ENCODE measurements around the gene PDIA2. TPM values are rescaled to one million over a fixed set of nuclear protein-coding genes. Genes with fewer than 3 reads are reported as not detected.

Gene PDIA2
- total and polyA plus RNA-seq, 9 donors, result 0.46 to 1.8 (median 0.63) TPM

GRCh38 chr16:280005-280460 lies 2.9 kb upstream of the PDIA2 start:
- Histone ChIP-seq H3K36me3 (ENCODE audit: control insufficient read depth, insufficient read depth, low read length) (no peaks in the 10 kb centered on the region), H3K27ac (ENCODE audit: low read length) (no peak overlapping the region), H3K4me1 (ENCODE audit: control insufficient read depth, insufficient read depth, low read length) (peaks cover 24% of the 10 kb centered on the region), H3K27me3 (ENCODE audit: control insufficient read depth, insufficient read depth, low read length) (peaks cover 59% of the 10 kb centered on the region), H3K4me3 (ENCODE audit: low read length) (no peak overlapping the region), H3K9me3 (replicated peaks; ENCODE audit: control insufficient read depth, low read depth, low read length) (no peaks in the 10 kb centered on the region)
- 3% methylated on average over 45 of the region's 47 CpGs for WGBS (ENCODE audit: insufficient coverage)
- DNase-seq, result no peak

DNA sequence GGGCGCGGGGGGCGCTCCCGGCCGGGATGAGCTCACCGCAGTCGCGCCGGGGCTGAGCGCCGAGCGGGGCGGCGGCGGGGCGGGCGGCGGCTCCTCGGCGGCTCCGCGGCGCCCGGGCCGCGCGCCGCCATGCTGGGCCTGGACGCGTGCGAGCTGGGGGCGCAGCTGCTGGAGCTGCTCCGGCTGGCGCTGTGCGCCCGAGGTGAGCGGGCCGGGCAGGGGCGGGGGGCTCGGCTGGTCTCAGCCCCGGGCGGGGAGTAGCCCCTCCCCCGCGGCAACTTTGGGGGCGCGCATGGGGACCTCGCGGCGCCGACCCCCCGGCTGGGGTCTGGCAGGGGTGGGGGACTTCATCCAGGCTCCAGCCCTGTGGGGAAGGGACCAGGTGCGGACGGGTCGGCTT lies 2.4 kb upstream of the PDIA2 start, which contains the start of gene ARHGDIG:
ARHGDIG (plus strand) TSS at position 40 of the 400 bp plus-strand sequence; CDS start at position 130, 90 bp downstream.
- Histone ChIP-seq H3K9me3 (replicated peaks; ENCODE audit: control insufficient read depth, low read depth, low read length) (no peaks in the 10 kb centered on the region), H3K27me3 (ENCODE audit: control insufficient read depth, insufficient read depth, low read length) (peaks cover 55% of the 10 kb centered on the region), H3K4me3 (ENCODE audit: low read length) (peak within 1 kb of the TSS; percentile 19), H3K27ac (ENCODE audit: low read length) (no peak within 1 kb of the TSS), H3K4me1 (ENCODE audit: control insufficient read depth, insufficient read depth, low read length) (peaks cover 21% of the 10 kb centered on the region), H3K36me3 (ENCODE audit: control insufficient read depth, insufficient read depth, low read length) (no peaks in the 10 kb centered on the region)
- under 1% methylated on average over 52 of the region's 54 CpGs for WGBS (ENCODE audit: insufficient coverage)
- DNase-seq, result peak; percentile 33

DNA sequence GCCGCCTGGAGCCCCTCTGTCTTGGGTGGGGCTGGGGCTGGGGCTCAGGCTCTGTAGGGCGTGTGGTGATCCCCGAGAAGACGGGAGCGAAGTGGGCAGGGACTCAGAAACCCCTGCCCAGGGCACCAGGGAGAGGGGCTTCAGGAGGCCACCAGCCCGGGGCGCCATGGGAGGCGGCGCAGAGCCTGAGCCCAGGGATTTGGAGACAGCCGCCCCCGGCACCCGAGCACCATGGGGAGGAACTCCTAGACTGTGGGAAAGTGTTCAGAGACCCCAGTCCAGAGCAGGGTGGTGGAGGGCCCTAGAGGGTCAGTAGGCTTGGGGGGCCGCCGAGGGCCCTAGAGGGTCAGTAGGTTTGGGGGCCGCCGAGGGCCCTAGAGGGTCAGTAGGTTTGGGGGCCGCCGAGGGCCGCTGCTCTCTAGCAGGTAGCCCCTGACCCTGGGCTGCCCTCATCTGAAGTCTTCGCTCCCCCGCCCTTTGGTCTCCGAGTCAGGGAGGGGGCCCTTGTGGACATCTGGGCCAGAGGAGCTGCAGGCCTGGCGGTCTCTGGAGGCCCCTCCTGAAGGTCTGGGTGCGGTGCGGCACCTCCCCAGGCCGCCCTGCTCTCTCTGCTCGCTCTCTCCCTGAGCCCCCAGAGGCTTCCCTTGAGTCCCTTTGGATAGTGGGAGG lies 1.8 kb upstream of the PDIA2 start:
- no peaks in the 10 kb centered on the region for H3K9me3 ChIP-seq (replicated peaks; ENCODE audit: control insufficient read depth, low read depth, low read length)
- peaks cover 52% of the 10 kb centered on the region for H3K27me3 ChIP-seq (ENCODE audit: control insufficient read depth, insufficient read depth, low read length)
- no peaks in the 10 kb centered on the region for H3K36me3 ChIP-seq (ENCODE audit: control insufficient read depth, insufficient read depth, low read length)
- no peak for DNase-seq
- WGBS (ENCODE audit: insufficient coverage), result 32% methylated on average over 26 of the region's 27 CpGs
- H3K27ac ChIP-seq (ENCODE audit: low read length), result no peak overlapping the region
- peaks cover 17% of the 10 kb centered on the region for H3K4me1 ChIP-seq (ENCODE audit: control insufficient read depth, insufficient read depth, low read length)
- H3K4me3 ChIP-seq (ENCODE audit: low read length), result peak overlapping the region; percentile 19

- WGBS (ENCODE audit: insufficient coverage), result 59% methylated on average over 17 of the region's 25 CpGs
- peaks cover 13% of the 10 kb centered on the region for H3K4me1 ChIP-seq (ENCODE audit: control insufficient read depth, insufficient read depth, low read length)
- no peak overlapping the region for H3K27ac ChIP-seq (ENCODE audit: low read length)
- peaks cover 6% of the 10 kb centered on the region for H3K36me3 ChIP-seq (ENCODE audit: control insufficient read depth, insufficient read depth, low read length)
- no peak for DNase-seq
- H3K27me3 ChIP-seq (ENCODE audit: control insufficient read depth, insufficient read depth, low read length), result peaks cover 46% of the 10 kb centered on the region
- no peaks in the 10 kb centered on the region for H3K9me3 ChIP-seq (replicated peaks; ENCODE audit: control insufficient read depth, low read depth, low read length)
- H3K4me3 ChIP-seq (ENCODE audit: low read length), result no peak overlapping the region
Measured at GRCh38 chr16:281660-282255, 1.2 kb upstream of the PDIA2 start.

- H3K27me3 ChIP-seq (ENCODE audit: control insufficient read depth, insufficient read depth, low read length), result peaks cover 45% of the 10 kb centered on the region
- H3K36me3 ChIP-seq (ENCODE audit: control insufficient read depth, insufficient read depth, low read length), result peaks cover 13% of the 10 kb centered on the region
- no peaks in the 10 kb centered on the region for H3K9me3 ChIP-seq (replicated peaks; ENCODE audit: control insufficient read depth, low read depth, low read length)
- H3K4me1 ChIP-seq (ENCODE audit: control insufficient read depth, insufficient read depth, low read length), result peaks cover 13% of the 10 kb centered on the region
- WGBS (ENCODE audit: insufficient coverage), result 81% methylated on average over 7 of the region's 22 CpGs
- H3K4me3 ChIP-seq (ENCODE audit: low read length), result no peak overlapping the region
- no peak overlapping the region for H3K27ac ChIP-seq (ENCODE audit: low read length)
- no peak for DNase-seq
Measured at GRCh38 chr16:282491-282890, 473 bp upstream of the PDIA2 start.

- no peaks in the 10 kb centered on the region for H3K9me3 ChIP-seq (replicated peaks; ENCODE audit: control insufficient read depth, low read depth, low read length)
- WGBS (ENCODE audit: insufficient coverage), result 91% methylated on average over 50 of the region's 52 CpGs
Measured at GRCh38 chr16:284204-285120, 1.5 kb downstream of the PDIA2 start.

DNA sequence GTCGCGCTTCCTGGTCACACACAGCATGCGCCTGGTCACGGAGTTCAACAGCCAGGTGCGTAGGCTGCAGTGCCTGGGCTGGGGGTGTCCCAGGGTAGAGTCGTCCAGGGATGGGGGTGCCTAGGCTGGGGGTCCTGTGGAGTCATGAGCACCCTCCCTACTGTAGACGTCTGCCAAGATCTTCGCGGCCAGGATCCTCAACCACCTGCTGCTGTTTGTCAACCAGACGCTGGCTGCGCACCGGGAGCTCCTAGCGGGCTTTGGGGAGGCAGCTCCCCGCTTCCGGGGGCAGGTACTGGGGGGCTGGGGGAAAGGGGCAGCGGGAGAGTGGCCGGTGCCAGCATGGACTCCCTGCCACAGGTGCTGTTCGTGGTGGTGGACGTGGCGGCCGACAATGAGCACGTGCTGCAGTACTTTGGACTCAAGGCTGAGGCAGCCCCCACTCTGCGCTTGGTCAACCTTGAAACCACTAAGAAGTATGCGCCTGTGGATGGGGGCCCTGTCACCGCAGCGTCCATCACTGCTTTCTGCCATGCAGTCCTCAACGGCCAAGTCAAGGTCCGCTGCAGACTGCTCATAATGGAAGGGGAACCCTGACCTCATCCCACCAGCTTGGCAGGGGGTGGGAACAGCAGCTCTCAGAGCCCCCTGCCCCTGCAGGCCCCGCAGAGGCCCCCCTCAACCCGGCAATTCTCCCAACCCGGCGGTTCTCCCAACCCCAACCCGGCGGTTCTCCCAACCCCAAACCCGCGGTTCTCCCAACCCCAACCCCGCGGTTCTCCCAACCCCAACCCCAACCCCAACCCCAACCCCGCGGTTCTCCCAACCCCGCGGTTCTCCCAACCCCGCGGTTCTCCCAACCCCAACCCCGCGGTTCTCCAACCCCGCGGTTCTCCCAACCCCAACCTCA lies 2.4 kb downstream of the PDIA2 start:
- no peaks in the 10 kb centered on the region for H3K9me3 ChIP-seq (replicated peaks; ENCODE audit: control insufficient read depth, low read depth, low read length)
- WGBS (ENCODE audit: insufficient coverage), result 94% methylated on average over 33 of the region's 48 CpGs
- peaks cover 26% of the 10 kb centered on the region for H3K27me3 ChIP-seq (ENCODE audit: control insufficient read depth, insufficient read depth, low read length)
- no peak overlapping the region for H3K27ac ChIP-seq (ENCODE audit: low read length)
- H3K4me3 ChIP-seq (ENCODE audit: low read length), result no peak overlapping the region
- peaks cover 10% of the 10 kb centered on the region for H3K4me1 ChIP-seq (ENCODE audit: control insufficient read depth, insufficient read depth, low read length)
- H3K36me3 ChIP-seq (ENCODE audit: control insufficient read depth, insufficient read depth, low read length), result peaks cover 35% of the 10 kb centered on the region
- DNase-seq, result no peak

More at GRCh38 chr16:284204-285120, 1.5 kb downstream of the PDIA2 start:
- no peak for DNase-seq
- H3K4me1 ChIP-seq (ENCODE audit: control insufficient read depth, insufficient read depth, low read length), result peaks cover 13% of the 10 kb centered on the region
- H3K27me3 ChIP-seq (ENCODE audit: control insufficient read depth, insufficient read depth, low read length), result peaks cover 32% of the 10 kb centered on the region
- H3K4me3 ChIP-seq (ENCODE audit: low read length), result no peak overlapping the region
- H3K36me3 ChIP-seq (ENCODE audit: control insufficient read depth, insufficient read depth, low read length), result peaks cover 30% of the 10 kb centered on the region
- H3K27ac ChIP-seq (ENCODE audit: low read length), result no peak overlapping the region

DNA sequence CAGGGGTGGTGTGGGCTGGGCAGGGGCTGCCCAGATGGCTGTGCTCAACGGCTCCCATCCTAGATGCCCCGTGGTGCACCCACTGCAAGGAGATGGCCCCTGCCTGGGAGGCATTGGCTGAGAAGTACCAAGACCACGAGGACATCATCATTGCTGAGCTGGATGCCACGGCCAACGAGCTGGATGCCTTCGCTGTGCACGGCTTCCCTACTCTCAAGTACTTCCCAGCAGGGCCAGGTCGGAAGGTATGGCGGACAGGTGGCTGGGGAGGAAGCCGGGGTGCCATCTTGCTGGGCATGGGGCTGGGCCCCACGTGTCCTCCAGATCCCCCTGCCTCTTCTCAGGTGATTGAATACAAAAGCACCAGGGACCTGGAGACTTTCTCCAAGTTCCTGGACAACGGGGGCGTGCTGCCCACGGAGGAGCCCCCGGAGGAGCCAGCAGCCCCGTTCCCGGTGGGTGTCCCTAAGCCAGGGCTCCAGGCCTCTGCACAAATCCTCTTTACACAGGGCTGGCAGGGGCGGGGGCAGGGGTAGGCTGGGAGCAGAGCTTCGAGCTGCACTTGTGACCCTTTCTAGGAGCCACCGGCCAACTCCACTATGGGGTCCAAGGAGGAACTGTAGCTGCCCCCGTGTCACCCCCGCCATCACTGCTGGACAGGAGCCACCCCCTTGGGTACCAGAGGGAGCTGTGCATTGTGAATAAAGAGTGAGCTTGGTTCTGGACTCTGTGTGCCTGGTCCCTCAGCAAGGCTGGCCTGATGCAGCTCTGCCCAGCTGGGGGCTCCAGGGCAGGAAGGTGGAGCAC lies 3.7 kb downstream of the PDIA2 start:
- no peak for DNase-seq
- no peaks in the 10 kb centered on the region for H3K9me3 ChIP-seq (replicated peaks; ENCODE audit: control insufficient read depth, low read depth, low read length)
- H3K27me3 ChIP-seq (ENCODE audit: control insufficient read depth, insufficient read depth, low read length), result peaks cover 14% of the 10 kb centered on the region
- peaks cover 46% of the 10 kb centered on the region for H3K36me3 ChIP-seq (ENCODE audit: control insufficient read depth, insufficient read depth, low read length)
- H3K4me3 ChIP-seq (ENCODE audit: low read length), result no peak overlapping the region
- WGBS (ENCODE audit: insufficient coverage), result 96% methylated on average over 18 of the region's 22 CpGs
- no peak overlapping the region for H3K27ac ChIP-seq (ENCODE audit: low read length)
- no peaks in the 10 kb centered on the region for H3K4me1 ChIP-seq (ENCODE audit: control insufficient read depth, insufficient read depth, low read length)

- no peak overlapping the region for H3K27ac ChIP-seq (ENCODE audit: low read length)
- H3K4me3 ChIP-seq (ENCODE audit: low read length), result no peak overlapping the region
- no peaks in the 10 kb centered on the region for H3K4me1 ChIP-seq (ENCODE audit: control insufficient read depth, insufficient read depth, low read length)
- H3K27me3 ChIP-seq (ENCODE audit: control insufficient read depth, insufficient read depth, low read length), result peaks cover 9% of the 10 kb centered on the region
- peaks cover 53% of the 10 kb centered on the region for H3K36me3 ChIP-seq (ENCODE audit: control insufficient read depth, insufficient read depth, low read length)
- no peak for DNase-seq
- WGBS (ENCODE audit: insufficient coverage), result 82% methylated on average over 14 of the region's 16 CpGs
- no peaks in the 10 kb centered on the region for H3K9me3 ChIP-seq (replicated peaks; ENCODE audit: control insufficient read depth, low read depth, low read length)
Measured at GRCh38 chr16:287298-287811, 4.4 kb downstream of the PDIA2 start.
